ENCODE results near the gene NOL4. TPM values are rescaled to one million over a fixed set of nuclear protein-coding genes. Genes with fewer than 3 reads are reported as not detected.

The NOL4 gene, protein sequence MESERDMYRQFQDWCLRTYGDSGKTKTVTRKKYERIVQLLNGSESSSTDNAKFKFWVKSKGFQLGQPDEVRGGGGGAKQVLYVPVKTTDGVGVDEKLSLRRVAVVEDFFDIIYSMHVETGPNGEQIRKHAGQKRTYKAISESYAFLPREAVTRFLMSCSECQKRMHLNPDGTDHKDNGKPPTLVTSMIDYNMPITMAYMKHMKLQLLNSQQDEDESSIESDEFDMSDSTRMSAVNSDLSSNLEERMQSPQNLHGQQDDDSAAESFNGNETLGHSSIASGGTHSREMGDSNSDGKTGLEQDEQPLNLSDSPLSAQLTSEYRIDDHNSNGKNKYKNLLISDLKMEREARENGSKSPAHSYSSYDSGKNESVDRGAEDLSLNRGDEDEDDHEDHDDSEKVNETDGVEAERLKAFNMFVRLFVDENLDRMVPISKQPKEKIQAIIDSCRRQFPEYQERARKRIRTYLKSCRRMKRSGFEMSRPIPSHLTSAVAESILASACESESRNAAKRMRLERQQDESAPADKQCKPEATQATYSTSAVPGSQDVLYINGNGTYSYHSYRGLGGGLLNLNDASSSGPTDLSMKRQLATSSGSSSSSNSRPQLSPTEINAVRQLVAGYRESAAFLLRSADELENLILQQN
- not detected for total RNA-seq

GRCh38 chr18:34224423-34225217 lies at the start of gene NOL4:
Gene NOL4 (minus strand): TSS chr18:34224913. CDS start chr18:34223253, 1,660 bp downstream.

